ENCODE results near the gene ST6GALNAC2.

ST6GALNAC2 gene

GRCh38 chr17:76599694-76600460 is 14.2 kb upstream of the ST6GALNAC2 start:
- DNase-seq: no peak

DNA sequence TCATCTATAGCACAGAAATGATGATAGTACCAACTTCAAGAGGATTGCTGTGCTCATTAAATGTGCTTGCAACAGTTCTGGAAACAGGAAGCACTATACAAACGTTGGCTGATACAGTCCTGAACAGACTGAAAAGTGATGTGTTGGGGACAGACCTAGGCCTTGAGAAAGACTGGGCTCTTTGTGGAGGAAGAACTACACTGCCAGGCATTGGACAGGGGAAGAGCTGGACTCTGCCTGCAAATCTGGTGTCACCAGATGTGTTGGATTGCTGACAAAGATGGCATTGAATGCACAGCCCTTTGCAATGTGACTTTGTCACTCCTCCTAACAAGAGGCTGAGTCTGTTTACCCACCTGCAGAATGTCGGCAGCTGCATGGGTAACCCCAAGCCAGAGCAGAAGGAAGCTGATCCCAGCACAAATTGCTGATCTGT is 12.4 kb upstream of the ST6GALNAC2 start:
- DNase-seq: no peak

GRCh38 chr17:76597156-76598003 is 11.7 kb upstream of the ST6GALNAC2 start:
- no peak for DNase-seq

DNA sequence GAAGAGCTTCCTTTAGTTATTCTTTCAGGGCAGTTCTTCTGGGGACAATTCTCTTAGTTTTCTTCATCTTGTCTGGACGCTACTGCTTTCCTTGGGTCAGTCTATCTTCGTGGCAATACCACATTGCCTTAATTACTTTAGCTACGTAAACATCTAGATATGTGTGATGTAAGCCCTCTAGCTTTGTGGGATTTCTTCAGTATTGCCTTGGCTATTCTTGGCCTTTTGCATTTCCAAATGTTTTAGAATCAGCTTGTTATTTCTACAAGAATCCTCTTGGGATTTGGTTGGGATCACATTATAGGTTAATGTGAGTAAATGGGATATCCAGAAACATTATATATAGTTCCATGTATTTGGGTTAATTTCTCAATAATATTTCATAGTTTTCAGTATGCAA is 9.0 kb upstream of the ST6GALNAC2 start:
- DNase-seq: no peak

DNA sequence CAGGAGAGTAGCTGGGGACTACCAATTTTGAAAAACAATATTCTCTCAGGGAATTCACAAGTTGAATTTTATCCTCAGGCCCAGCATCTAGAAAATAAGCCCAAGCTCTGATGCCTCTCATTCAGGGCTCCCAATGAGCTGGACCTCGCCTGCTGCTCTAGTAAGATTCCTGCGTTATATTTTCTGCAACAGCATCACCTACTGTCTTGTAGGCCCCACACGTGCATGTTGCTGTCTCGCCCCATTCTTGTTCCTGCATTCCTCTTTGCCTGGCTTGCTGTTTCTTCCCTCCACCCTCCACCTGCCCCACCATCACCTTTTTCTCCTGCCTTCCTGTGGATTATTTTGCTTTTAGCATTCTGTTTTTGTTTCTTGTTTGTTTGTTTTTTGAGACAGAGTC is 8.3 kb upstream of the ST6GALNAC2 start:
- no peak for DNase-seq

GRCh38 chr17:76593384-76593826 is 7.7 kb upstream of the ST6GALNAC2 start:
- DNase-seq: no peak

GRCh38 chr17:76588182-76588581 is 2.5 kb upstream of the ST6GALNAC2 start:
- DNase-seq: no peak

GRCh38 chr17:76586741-76587487 is 1.3 kb upstream of the ST6GALNAC2 start:
- no peak for DNase-seq

DNA sequence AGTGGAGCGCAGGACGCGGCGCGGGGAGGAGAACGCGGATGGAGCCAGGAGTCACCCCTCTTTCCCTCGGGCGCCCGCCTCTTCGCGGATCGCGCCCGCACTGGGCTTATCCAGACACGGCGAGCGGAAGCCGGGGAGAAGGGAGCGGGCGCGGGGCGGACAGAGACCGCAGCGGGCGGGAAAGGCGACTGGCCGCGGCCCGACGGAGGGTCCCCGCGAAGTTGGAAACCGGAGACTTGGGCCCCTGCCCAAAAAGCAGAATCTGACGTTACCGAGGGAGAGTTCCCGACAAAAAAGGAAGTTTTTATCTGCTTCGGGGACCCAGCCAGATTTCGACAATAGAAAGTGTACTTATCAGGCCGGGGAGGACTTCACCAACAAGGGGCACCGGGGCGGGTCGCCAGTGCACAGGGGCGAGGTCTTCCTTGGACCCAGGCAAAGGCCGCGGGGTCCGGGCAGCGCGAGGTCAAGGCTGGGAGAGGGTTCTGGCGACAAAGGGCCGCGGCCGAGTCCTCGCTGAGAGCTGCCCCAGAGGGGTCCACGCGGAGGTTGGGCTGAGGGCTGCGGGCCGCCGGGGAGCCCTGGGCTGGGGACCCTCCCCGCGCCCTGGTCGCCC is 519 bp downstream of the ST6GALNAC2 start:
- DNase-seq: no peak

GRCh38 chr17:76584427-76585032 is 1.1 kb downstream of the ST6GALNAC2 start:
- DNase-seq: no peak

- no peak for DNase-seq
Measured at GRCh38 chr17:76582660-76583059, 3.0 kb downstream of the ST6GALNAC2 start.

- DNase-seq: no peak
Measured at GRCh38 chr17:76581515-76581914, 4.1 kb downstream of the ST6GALNAC2 start.

DNA sequence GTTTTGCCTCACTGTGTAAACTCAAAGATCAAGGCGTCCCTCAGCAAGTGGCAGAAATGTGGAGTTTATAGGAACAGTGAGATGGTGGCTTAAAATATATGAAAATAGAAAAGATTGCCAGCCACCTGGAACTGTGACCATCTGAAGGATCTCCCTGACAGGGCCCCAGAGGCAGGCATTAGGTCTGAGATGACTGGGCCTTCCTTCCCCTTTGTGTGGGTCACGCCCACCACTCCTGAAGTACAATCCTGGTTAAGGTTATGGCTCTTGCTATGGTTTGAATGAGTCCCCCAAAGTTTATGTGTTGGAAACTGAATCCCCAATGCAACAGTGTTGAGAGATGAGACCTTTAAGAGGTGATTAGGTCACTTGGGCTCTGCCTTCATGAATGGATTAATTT is 6.4 kb downstream of the ST6GALNAC2 start:
- DNase-seq: no peak

DNA sequence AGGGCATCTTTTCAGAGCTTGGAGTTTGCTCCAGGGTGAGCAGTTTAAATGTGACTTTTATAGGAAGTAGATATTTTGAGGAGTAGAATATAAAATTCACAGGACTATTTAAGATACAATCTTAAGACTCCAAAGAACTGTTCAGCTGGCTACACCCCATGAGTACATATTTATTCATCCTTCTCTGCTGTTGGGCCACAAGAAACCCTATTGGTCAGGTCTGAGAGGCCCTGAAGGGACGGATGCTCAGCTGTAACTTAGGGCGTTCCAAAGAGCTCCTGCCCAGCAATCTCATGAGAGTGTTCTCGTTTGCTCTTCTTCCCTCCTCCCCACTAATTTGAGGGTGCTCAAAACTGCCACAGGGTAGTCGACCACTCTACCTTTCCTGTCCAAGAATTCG is 7.3 kb downstream of the ST6GALNAC2 start:
- no peak for DNase-seq

GRCh38 chr17:76577876-76578275 is 7.8 kb downstream of the ST6GALNAC2 start:
- DNase-seq: no peak

- no peak for DNase-seq
Measured at GRCh38 chr17:76576189-76576588, 9.5 kb downstream of the ST6GALNAC2 start.

DNA sequence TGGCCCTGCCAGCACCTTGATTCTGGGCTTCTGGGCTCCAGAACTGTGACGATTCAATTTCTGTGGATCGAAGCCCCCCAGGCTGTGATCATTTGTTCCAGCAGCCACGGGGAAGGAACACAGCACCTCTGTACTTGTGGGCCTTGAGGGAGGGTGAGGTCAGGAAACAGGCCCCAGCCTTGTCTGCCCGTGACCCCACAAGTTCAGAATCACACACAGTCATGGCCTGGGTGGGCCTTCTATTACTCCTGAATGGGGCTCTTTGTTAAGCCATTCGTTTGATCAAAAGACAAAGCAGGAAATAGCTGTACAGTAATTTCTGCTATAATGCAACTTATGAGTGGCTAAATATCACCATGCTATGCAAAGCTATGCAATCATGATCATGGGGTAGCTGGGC is 10.1 kb downstream of the ST6GALNAC2 start:
- no peak for DNase-seq

- DNase-seq: no peak
Measured at GRCh38 chr17:76574166-76574565, 11.5 kb downstream of the ST6GALNAC2 start.

DNA sequence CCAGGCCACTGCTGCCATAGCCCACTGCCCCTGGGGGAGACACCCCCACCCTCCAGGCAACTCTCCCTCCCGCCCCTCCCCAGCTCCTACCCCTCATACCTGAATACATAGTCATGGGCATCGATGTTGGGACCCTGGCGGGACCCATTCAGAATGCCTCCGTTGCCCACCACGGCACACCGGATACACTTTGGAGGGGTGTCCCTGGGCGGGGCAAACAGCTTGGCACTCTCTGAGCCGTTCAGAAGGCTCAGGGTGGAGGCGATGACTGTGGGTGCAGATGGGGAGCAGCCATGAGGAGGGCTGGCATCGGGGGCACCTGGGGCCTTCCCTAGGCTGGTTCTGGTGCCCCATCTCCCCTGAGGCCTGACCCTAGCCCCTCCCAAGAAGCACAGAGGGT is 12.6 kb downstream of the ST6GALNAC2 start:
- DNase-seq: no peak

GRCh38 chr17:76572201-76572910 is 13.3 kb downstream of the ST6GALNAC2 start:
- DNase-seq: no peak

DNA sequence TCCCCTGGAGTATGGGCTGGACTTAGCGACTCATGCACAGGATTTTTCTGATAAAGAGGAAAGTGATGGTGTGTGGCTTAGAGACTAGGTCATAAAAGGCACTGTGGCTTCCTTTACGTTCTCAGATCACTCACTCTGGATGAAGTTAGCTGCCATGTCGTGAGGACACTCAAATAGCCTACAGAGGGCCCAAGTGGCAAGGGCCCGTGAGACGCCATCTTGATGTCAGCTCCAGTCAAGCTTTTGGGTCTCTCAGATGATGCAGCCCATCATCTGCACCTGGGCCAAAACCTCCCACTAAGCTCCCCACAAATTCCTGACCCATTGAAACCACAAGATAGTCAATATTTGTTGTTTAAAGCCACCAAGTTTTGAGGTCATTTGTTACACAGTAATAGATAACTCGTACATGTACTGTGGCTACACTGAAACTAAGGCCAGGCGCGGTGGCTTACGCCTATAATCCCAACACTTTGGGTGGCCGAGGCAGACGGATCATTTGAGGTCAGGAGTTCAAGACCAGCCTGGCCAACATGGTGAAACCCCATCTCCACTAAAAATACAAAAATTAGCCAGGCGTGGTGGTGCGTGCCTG is 14.7 kb downstream of the ST6GALNAC2 start:
- no peak for DNase-seq
